Measurements from ENCODE around the gene VASH1.

The VASH1 gene

GRCh38 chr14:76761960-76762410 is 717 bp downstream of the VASH1 start:
- TF ChIP-seq GATA3 (IDR thresholded peaks at IDR 0.05; ENCODE audit: low read depth, low read length) = no peak
- TF ChIP-seq GATA2 (IDR thresholded peaks at IDR 0.05; ENCODE audit: low read depth, low read length) = no peak

GRCh38 chr14:76762411-76763095 is 1.3 kb downstream of the VASH1 start:
- TF ChIP-seq GATA3 (IDR thresholded peaks at IDR 0.05; ENCODE audit: low read depth, low read length) (no peak), GATA2 (IDR thresholded peaks at IDR 0.05; ENCODE audit: low read depth, low read length) (no peak)

- no peak for TF ChIP-seq GATA3 (IDR thresholded peaks at IDR 0.05; ENCODE audit: low read depth, low read length)
- TF ChIP-seq GATA2 (IDR thresholded peaks at IDR 0.05; ENCODE audit: low read depth, low read length) = no peak
These were observed 2.1 kb downstream of the VASH1 start for GRCh38 chr14:76763096-76764041.

GRCh38 chr14:76765461-76765931 is 4.2 kb downstream of the VASH1 start:
- TF ChIP-seq GATA3 (IDR thresholded peaks at IDR 0.05; ENCODE audit: low read depth, low read length) (no peak), GATA2 (IDR thresholded peaks at IDR 0.05; ENCODE audit: low read depth, low read length) (no peak)

GRCh38 chr14:76767681-76768656 is 6.7 kb downstream of the VASH1 start:
- TF ChIP-seq GATA2 (IDR thresholded peaks at IDR 0.05; ENCODE audit: low read depth, low read length) (no peak), GATA3 (IDR thresholded peaks at IDR 0.05; ENCODE audit: low read depth, low read length) (no peak)

- TF ChIP-seq GATA3 (IDR thresholded peaks at IDR 0.05; ENCODE audit: low read depth, low read length) = no peak
- no peak for TF ChIP-seq GATA2 (IDR thresholded peaks at IDR 0.05; ENCODE audit: low read depth, low read length)
These were observed 7.6 kb downstream of the VASH1 start for GRCh38 chr14:76768671-76769500.

- TF ChIP-seq GATA2 (IDR thresholded peaks at IDR 0.05; ENCODE audit: low read depth, low read length) (no peak), GATA3 (IDR thresholded peaks at IDR 0.05; ENCODE audit: low read depth, low read length) (no peak)
These were observed 8.5 kb downstream of the VASH1 start for GRCh38 chr14:76769636-76770292.

- no peak for TF ChIP-seq GATA2 (IDR thresholded peaks at IDR 0.05; ENCODE audit: low read depth, low read length)
- TF ChIP-seq GATA3 (IDR thresholded peaks at IDR 0.05; ENCODE audit: low read depth, low read length) = no peak
These were observed 9.5 kb downstream of the VASH1 start for GRCh38 chr14:76770521-76771436.

GRCh38 chr14:76771437-76771980 is 10.2 kb downstream of the VASH1 start:
- TF ChIP-seq GATA2 (IDR thresholded peaks at IDR 0.05; ENCODE audit: low read depth, low read length) (no peak), GATA3 (IDR thresholded peaks at IDR 0.05; ENCODE audit: low read depth, low read length) (no peak)

- TF ChIP-seq GATA3 (IDR thresholded peaks at IDR 0.05; ENCODE audit: low read depth, low read length) (no peak), GATA2 (IDR thresholded peaks at IDR 0.05; ENCODE audit: low read depth, low read length) (no peak)
These were observed 11.3 kb downstream of the VASH1 start for GRCh38 chr14:76772300-76773187.
